ENCODE measurements around the gene CYP4F12.

CYP4F12 gene

DNA sequence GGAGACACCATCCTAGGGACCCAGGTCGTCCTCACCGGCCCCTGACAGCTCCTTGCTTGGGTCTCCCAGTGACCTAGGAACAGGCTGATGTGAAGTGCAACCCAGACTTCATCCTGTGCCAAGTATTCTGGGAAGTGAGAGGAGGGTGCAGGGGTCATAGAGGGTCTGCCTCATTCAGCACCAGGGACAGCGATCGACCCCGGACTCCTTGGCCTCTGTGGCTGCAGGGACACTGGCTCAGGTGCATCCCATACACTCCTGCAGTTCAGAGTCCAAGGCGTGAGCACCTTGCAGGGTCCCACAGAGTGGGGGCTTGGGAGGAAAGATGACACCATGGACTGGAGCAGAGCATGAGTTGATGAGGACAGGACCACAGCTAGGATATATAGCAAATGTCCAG, 44.9 kb downstream of the CYP4F12 start:
- H3K9me3 ChIP-seq (ENCODE audit: low read depth, low read length), result no peaks in the 10 kb centered on the region
- no peak overlapping the region for H3K4me3 ChIP-seq
- DNase-seq (ENCODE audit: low read depth, low spot score), result no peak
- no peaks in the 10 kb centered on the region for H3K36me3 ChIP-seq (ENCODE audit: insufficient read depth, low read length)
- TF ChIP-seq FOXP2 (optimal IDR thresholded peaks at IDR 0.05; ENCODE audit: control extremely low read depth, extremely low read length, insufficient read depth) (no peak), EZH2 (IDR thresholded peaks at IDR 0.05) (no peak), POLR2AphosphoS5 (IDR thresholded peaks at IDR 0.05; ENCODE audit: borderline replicate concordance, low read depth, low read length) (no peak)
- H3K9ac ChIP-seq (ENCODE audit: insufficient read length), result no peak overlapping the region
- no peak overlapping the region for H3K27ac ChIP-seq

- Histone ChIP-seq H3K9ac (ENCODE audit: insufficient read length) (no peak overlapping the region), H3K4me3 (no peak overlapping the region), H3K9me3 (ENCODE audit: low read depth, low read length) (no peaks in the 10 kb centered on the region), H3K36me3 (ENCODE audit: insufficient read depth, low read length) (no peaks in the 10 kb centered on the region), H3K27ac (no peak overlapping the region)
- no peak for TF ChIP-seq EZH2 (IDR thresholded peaks at IDR 0.05)
- no peak for TF ChIP-seq POLR2AphosphoS5 (IDR thresholded peaks at IDR 0.05; ENCODE audit: borderline replicate concordance, low read depth, low read length)
- no peak for TF ChIP-seq FOXP2 (optimal IDR thresholded peaks at IDR 0.05; ENCODE audit: control extremely low read depth, extremely low read length, insufficient read depth)
- DNase-seq (ENCODE audit: low read depth, low spot score), result no peak
Observed at GRCh38 chr19:15721268-15721667, 48.4 kb downstream of the CYP4F12 start.

DNA sequence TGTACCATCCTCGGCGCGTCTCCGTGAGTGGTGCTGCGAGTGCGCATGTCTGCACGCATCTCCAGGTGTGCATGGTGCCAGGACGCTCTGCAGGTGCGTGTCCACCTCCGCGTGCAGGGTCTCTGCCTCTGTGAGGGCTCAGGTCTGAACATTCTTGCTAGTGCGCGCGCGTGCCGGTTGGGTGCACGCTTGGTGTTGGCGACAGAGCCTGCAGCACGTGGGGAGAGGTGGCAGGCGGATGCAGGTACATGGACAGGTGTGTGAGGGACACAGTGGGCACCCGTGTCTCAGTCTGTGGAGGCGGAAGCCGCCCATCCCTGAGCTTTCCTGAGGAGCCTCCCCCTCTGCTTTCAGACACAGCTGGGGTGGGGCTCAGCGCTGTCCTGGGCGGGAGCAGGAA, 50.1 kb downstream of the CYP4F12 start:
- no peak overlapping the region for H3K27ac ChIP-seq
- H3K9me3 ChIP-seq (ENCODE audit: low read depth, low read length), result no peaks in the 10 kb centered on the region
- no peaks in the 10 kb centered on the region for H3K36me3 ChIP-seq (ENCODE audit: insufficient read depth, low read length)
- TF ChIP-seq POLR2AphosphoS5 (IDR thresholded peaks at IDR 0.05; ENCODE audit: borderline replicate concordance, low read depth, low read length) (no peak), EZH2 (IDR thresholded peaks at IDR 0.05) (no peak), FOXP2 (optimal IDR thresholded peaks at IDR 0.05; ENCODE audit: control extremely low read depth, extremely low read length, insufficient read depth) (no peak)
- H3K4me3 ChIP-seq, result no peak overlapping the region
- no peak for DNase-seq (ENCODE audit: low read depth, low spot score)
- no peak overlapping the region for H3K9ac ChIP-seq (ENCODE audit: insufficient read length)

GRCh38 chr19:15727724-15728123, 54.8 kb downstream of the CYP4F12 start, which contains the start of gene OR10H2:
Gene OR10H2 (plus strand): TSS chr19:15728024. CDS start chr19:15728044, 20 bp downstream.
- TF ChIP-seq POLR2AphosphoS5 (IDR thresholded peaks at IDR 0.05; ENCODE audit: borderline replicate concordance, low read depth, low read length) (no peak), FOXP2 (optimal IDR thresholded peaks at IDR 0.05; ENCODE audit: control extremely low read depth, extremely low read length, insufficient read depth) (no peak), EZH2 (IDR thresholded peaks at IDR 0.05) (no peak)

DNA sequence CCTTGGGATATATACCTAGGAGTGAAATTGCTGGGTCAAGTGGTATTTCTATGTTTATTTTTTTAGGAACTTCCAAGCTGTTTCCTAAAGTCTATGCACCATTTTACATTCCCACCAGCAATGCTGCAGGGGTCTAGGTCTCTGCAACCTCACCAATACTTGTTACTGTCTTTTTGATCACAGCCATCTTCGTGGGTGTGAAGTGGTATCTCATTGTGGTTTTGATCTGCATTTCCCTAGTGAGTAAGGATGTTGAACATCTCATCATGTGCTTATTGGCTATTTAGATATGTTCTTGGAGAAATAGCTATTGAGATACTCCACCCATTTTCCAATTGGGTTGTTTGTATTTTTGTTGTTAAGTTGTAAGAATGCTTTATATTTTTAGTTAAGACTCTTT, 57.7 kb downstream of the CYP4F12 start:
- TF ChIP-seq FOXP2 (optimal IDR thresholded peaks at IDR 0.05; ENCODE audit: control extremely low read depth, extremely low read length, insufficient read depth) (no peak), EZH2 (IDR thresholded peaks at IDR 0.05) (no peak), POLR2AphosphoS5 (IDR thresholded peaks at IDR 0.05; ENCODE audit: borderline replicate concordance, low read depth, low read length) (no peak)
- Histone ChIP-seq H3K36me3 (ENCODE audit: insufficient read depth, low read length) (no peaks in the 10 kb centered on the region), H3K9ac (ENCODE audit: insufficient read length) (no peak overlapping the region), H3K9me3 (ENCODE audit: low read depth, low read length) (no peaks in the 10 kb centered on the region), H3K27ac (no peak overlapping the region), H3K4me3 (no peak overlapping the region)
- no peak for DNase-seq (ENCODE audit: low read depth, low spot score)

More at GRCh38 chr19:15727724-15728123, 54.8 kb downstream of the CYP4F12 start, which contains the start of gene OR10H2:
- DNase-seq (ENCODE audit: low read depth, low spot score), result no peak
- Histone ChIP-seq H3K9ac (ENCODE audit: insufficient read length) (no peak within 1 kb of the TSS), H3K9me3 (ENCODE audit: low read depth, low read length) (no peaks in the 10 kb centered on the region), H3K36me3 (ENCODE audit: insufficient read depth, low read length) (no peaks in the 10 kb centered on the region), H3K4me3 (no peak within 1 kb of the TSS), H3K27ac (no peak within 1 kb of the TSS)

GRCh38 chr19:15732388-15732787, 59.5 kb downstream of the CYP4F12 start:
- TF ChIP-seq FOXP2 (optimal IDR thresholded peaks at IDR 0.05; ENCODE audit: control extremely low read depth, extremely low read length, insufficient read depth) (no peak), POLR2AphosphoS5 (IDR thresholded peaks at IDR 0.05; ENCODE audit: borderline replicate concordance, low read depth, low read length) (no peak), EZH2 (IDR thresholded peaks at IDR 0.05) (no peak)
- no peak for DNase-seq (ENCODE audit: low read depth, low spot score)
- Histone ChIP-seq H3K4me3 (no peak overlapping the region), H3K9ac (ENCODE audit: insufficient read length) (no peak overlapping the region), H3K36me3 (ENCODE audit: insufficient read depth, low read length) (no peaks in the 10 kb centered on the region), H3K9me3 (ENCODE audit: low read depth, low read length) (no peaks in the 10 kb centered on the region), H3K27ac (no peak overlapping the region)

DNA sequence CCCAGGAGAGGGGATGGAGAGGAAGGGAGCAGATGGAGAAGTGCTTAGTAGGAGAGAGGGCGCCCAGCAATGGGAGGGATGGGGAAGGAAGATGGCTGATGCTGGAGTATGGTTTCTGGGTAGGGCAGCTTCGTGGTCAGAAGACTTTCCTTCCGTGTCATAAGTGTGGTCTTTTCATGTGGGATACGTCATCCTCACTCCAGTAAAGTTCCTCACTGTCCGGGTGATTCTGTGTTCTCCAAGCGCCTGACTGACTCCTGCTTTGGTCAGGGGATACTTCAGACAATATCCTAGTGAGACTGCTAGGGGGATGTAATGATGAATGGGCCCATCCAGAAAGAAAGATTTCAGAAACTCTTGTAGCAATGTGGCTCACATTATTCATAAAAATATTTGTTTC, 61.0 kb downstream of the CYP4F12 start:
- no peak overlapping the region for H3K4me3 ChIP-seq
- H3K27ac ChIP-seq, result no peak overlapping the region
- TF ChIP-seq EZH2 (IDR thresholded peaks at IDR 0.05) (no peak), POLR2AphosphoS5 (IDR thresholded peaks at IDR 0.05; ENCODE audit: borderline replicate concordance, low read depth, low read length) (no peak)
- no peaks in the 10 kb centered on the region for H3K36me3 ChIP-seq (ENCODE audit: insufficient read depth, low read length)
- no peaks in the 10 kb centered on the region for H3K9me3 ChIP-seq (ENCODE audit: low read depth, low read length)
- H3K9ac ChIP-seq (ENCODE audit: insufficient read length), result no peak overlapping the region
- no peak for DNase-seq (ENCODE audit: low read depth, low spot score)

- H3K27ac ChIP-seq, result no peak within 1 kb of the TSS
- DNase-seq (ENCODE audit: low read depth, low spot score), result no peak
- no peak within 1 kb of the TSS for H3K4me3 ChIP-seq
- H3K9ac ChIP-seq (ENCODE audit: insufficient read length), result no peak within 1 kb of the TSS
- no peaks in the 10 kb centered on the region for H3K36me3 ChIP-seq (ENCODE audit: insufficient read depth, low read length)
- H3K9me3 ChIP-seq (ENCODE audit: low read depth, low read length), result no peaks in the 10 kb centered on the region
- TF ChIP-seq FOXP2 (optimal IDR thresholded peaks at IDR 0.05; ENCODE audit: control extremely low read depth, extremely low read length, insufficient read depth) (no peak), POLR2AphosphoS5 (IDR thresholded peaks at IDR 0.05; ENCODE audit: borderline replicate concordance, low read depth, low read length) (no peak), EZH2 (IDR thresholded peaks at IDR 0.05) (no peak)
Observed at GRCh38 chr19:15737722-15738121, 64.8 kb downstream of the CYP4F12 start, which contains the start of gene OR10H3. Gene OR10H3 (plus strand): TSS chr19:15737985. CDS start chr19:15741393, 3,408 bp downstream.

DNA sequence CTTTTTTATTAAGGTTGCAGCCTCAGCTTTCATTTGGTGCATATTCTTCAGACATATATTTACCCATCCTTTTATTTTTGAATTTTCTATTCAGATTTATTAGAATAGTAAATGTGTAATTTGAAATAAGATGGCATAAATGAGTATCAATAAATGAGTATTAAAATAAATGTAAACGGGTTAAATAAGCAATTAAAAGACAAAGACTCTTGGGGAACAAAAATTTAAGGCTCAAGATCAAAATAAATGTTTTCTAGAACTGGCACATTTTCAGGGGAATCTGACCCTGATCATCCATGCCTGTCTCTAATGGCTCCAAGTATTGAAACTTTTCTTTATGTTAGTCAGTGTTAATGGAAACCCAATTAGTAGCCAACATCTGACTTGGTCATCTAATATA, 67.9 kb downstream of the CYP4F12 start:
- TF ChIP-seq FOXP2 (optimal IDR thresholded peaks at IDR 0.05; ENCODE audit: control extremely low read depth, extremely low read length, insufficient read depth) (no peak), EZH2 (IDR thresholded peaks at IDR 0.05) (no peak), POLR2AphosphoS5 (IDR thresholded peaks at IDR 0.05; ENCODE audit: borderline replicate concordance, low read depth, low read length) (no peak)
- Histone ChIP-seq H3K36me3 (ENCODE audit: insufficient read depth, low read length) (no peaks in the 10 kb centered on the region), H3K27ac (no peak overlapping the region), H3K9ac (ENCODE audit: insufficient read length) (no peak overlapping the region), H3K4me3 (no peak overlapping the region), H3K9me3 (ENCODE audit: low read depth, low read length) (no peaks in the 10 kb centered on the region)
- no peak for DNase-seq (ENCODE audit: low read depth, low spot score)

Measured in SK-N-MC (cell line).